Effector memory CD4-positive, alpha-beta T cell (primary cell): ENCODE measurements around the gene KSR1.

Experiments used
- DNase-seq, 3 donors: peaks; one replicate each; pipeline ENCODE4 v3.0.0-alpha.2; 2020
- H3K27ac ChIP-seq: 2 replicates; pipeline ENCODE4 v1.7.0; 2013; ENCODE audit warnings: mild to moderate bottlenecking, low read length, moderate library complexity; ENCODE audit not compliant: insufficient read depth, poor library complexity, severe bottlenecking
- H3K27me3 ChIP-seq: replicated peaks from 2 replicates; pipeline ENCODE4 v1.7.0; 2013; ENCODE audit warnings: mild to moderate bottlenecking, low read length; ENCODE audit not compliant: insufficient read depth, control insufficient read depth, poor library complexity, severe bottlenecking
- H3K36me3 ChIP-seq: 2 replicates; pipeline ENCODE4 v1.7.0; 2013; ENCODE audit warnings: mild to moderate bottlenecking, low read length, moderate library complexity; ENCODE audit not compliant: control insufficient read depth, insufficient read depth
- H3K4me1 ChIP-seq: 2 replicates; pipeline ENCODE4 v1.7.0; 2013; ENCODE audit warnings: low read length, mild to moderate bottlenecking; ENCODE audit not compliant: control insufficient read depth, insufficient read depth, poor library complexity, severe bottlenecking
- H3K4me3 ChIP-seq: 2 replicates; pipeline ENCODE4 v1.7.0; 2013; ENCODE audit warnings: low read length, low read depth, mild to moderate bottlenecking; ENCODE audit not compliant: insufficient read depth, poor library complexity, severe bottlenecking
- H3K9me3 ChIP-seq: 2 replicates; pipeline ENCODE4 v1.7.0; 2013; ENCODE audit warnings: mild to moderate bottlenecking, low read length, moderate library complexity; ENCODE audit not compliant: control insufficient read depth

The KSR1 gene

GRCh38 chr17:27547301-27547683 lies 91.0 kb downstream of the KSR1 start:
- Histone ChIP-seq H3K27me3 (no peaks in the 10 kb centered on the region), H3K9me3 (no peaks in the 10 kb centered on the region), H3K4me3 (no peak overlapping the region), H3K4me1 (peaks cover 13% of the 10 kb centered on the region), H3K27ac (no peak overlapping the region), H3K36me3 (no peaks in the 10 kb centered on the region)
- no peak for DNase-seq

DNA sequence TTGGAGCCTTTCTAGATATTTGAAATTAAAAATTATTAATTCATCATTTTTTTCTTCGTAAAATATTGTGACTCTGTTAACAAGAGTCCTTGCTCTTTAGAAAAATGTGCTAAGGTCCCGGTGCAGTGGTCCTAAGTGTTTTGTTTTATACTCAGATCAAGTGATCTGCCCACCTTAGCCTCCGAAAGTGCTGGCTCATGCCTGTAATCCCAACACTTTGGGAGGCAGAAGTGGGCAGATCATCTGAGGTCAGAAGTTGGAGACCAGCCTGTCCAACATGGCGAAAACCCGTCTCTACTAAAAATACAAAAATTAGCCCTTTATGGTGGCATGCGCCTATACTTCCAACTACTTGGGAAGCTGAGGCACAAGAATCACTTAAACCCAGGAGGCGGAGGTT lies 92.1 kb downstream of the KSR1 start:
- no peak overlapping the region for H3K4me3 ChIP-seq
- no peaks in the 10 kb centered on the region for H3K36me3 ChIP-seq
- H3K9me3 ChIP-seq = no peaks in the 10 kb centered on the region
- H3K27ac ChIP-seq = no peak overlapping the region
- no peak for DNase-seq
- H3K4me1 ChIP-seq = peaks cover 13% of the 10 kb centered on the region
- H3K27me3 ChIP-seq = no peaks in the 10 kb centered on the region

DNA sequence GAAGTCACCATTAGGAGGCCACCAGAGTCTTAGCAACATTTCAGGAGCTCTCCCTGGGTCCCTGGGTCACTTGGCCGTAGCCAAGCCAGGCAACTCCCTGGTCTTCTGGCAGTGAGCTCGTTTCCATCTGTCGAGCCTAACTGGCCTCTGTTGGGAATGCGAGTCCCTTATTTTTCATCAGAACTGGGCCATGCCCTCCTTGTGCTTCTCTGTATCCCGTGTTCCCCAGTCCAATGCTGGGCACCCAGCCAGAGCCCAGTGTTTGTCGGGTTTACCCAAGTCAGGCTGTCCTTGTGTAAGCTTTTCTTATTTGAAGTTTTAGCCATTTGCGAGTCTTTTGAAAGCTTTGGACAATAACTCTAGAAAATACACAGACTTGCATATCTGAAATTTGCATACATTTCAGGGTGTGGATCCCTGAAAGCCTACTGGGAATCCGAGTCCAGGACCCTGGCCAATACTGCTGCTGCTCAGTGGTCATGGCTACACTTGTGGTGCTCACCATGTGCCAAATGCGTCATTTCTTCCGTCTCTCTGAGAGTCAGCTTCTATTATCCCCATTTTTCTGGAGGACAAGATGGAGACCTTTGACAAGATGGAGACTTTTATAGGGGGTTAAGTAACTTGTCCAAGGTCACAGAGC lies 93.1 kb downstream of the KSR1 start:
- Histone ChIP-seq H3K4me3 (no peak overlapping the region), H3K27me3 (no peaks in the 10 kb centered on the region), H3K9me3 (no peaks in the 10 kb centered on the region), H3K4me1 (peaks cover 8% of the 10 kb centered on the region), H3K36me3 (no peaks in the 10 kb centered on the region), H3K27ac (no peak overlapping the region)
- DNase-seq = no peak

DNA sequence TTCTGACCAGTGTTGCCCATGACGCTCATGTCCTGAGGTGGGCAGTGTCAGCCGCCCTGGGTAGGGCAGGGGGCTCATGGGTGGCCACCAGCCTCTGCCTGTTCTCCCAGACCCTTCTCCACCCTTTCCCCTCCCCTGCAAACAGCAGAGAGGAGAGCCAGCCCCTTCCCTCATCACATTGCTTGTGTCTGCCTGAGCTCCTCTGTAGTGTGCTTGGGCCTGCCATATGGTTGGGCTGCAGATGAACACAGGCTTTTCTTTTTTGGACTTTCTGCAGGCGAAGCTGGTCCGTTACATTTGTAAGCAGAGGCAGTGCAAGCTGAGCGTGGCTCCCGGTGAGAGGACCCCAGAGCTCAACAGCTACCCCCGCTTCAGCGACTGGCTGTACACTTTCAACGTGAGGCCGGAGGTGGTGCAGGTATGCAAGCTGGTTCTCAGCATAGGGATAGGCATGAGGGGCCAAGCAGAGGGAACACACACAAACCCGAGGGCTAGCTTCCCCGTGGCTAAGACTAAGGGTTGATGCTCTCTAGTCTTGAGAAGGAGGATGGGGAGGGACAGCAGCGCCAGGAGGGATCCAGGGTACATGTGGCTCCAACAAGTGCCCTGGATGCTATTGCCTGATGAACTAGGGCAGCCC lies 94.2 kb downstream of the KSR1 start:
- H3K36me3 ChIP-seq = no peaks in the 10 kb centered on the region
- no peak overlapping the region for H3K27ac ChIP-seq
- no peaks in the 10 kb centered on the region for H3K4me1 ChIP-seq
- no peaks in the 10 kb centered on the region for H3K27me3 ChIP-seq
- no peak for DNase-seq
- H3K9me3 ChIP-seq = no peaks in the 10 kb centered on the region
- H3K4me3 ChIP-seq = no peak overlapping the region

DNA sequence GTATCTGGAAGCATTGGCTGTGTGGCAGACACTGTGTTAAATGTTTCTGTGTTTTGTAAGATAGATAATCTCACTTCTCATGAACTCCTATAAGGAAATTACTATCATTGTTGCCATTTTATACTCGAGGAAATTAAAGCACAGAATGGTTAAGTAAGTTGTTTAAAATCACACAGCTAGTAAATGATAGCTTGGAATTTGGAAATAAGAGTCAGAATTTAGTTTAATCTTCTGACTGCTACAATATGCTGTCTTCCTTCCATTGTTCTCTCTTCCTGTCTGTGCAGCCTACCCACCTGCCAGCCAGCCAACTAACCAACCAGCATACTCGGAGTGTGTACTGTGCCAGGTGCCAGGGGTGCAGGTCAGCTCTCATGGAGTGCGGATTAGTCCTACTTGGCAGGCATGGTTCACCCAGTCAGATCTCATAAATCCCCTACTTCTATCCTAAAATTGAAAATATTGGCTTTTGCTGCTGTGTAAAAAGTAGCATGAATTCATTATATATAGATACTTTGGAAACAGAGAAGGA lies 94.8 kb downstream of the KSR1 start:
- no peaks in the 10 kb centered on the region for H3K36me3 ChIP-seq
- H3K27ac ChIP-seq = no peak overlapping the region
- DNase-seq = no peak

DNA sequence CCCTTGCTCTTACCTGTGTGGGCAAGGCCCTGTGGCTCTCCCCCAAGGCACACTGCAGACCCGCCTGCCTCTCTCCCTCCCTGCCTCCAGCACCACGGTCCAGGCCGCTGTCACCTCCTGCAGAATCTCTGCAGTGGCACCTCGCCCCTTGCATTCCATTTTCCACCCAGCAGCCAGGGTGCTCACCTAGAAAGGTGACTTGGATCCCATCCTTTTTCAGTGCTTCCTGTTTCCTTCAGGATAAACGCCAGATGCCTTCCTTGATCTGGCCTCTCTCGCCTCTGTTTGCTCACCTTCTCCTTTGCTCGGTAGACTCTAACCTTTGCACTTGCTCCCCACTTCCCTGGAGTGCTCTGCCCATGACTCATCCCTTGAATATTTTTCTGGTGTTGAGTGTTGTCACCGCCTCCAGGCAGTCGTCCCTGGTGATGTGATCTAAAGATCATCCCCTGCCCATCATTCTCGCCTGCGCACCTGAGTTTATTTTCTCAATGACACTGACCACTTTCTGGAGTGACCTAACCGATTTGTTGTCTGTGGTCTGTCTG lies 95.5 kb downstream of the KSR1 start:
- H3K4me3 ChIP-seq = no peak overlapping the region
- H3K27ac ChIP-seq = no peak overlapping the region
- H3K9me3 ChIP-seq = no peaks in the 10 kb centered on the region
- no peak for DNase-seq
- no peaks in the 10 kb centered on the region for H3K36me3 ChIP-seq
- no peaks in the 10 kb centered on the region for H3K27me3 ChIP-seq
- H3K4me1 ChIP-seq = no peaks in the 10 kb centered on the region

More for the DNA sequence above, 94.8 kb downstream of the KSR1 start:
- Histone ChIP-seq H3K4me1 (no peaks in the 10 kb centered on the region), H3K9me3 (no peaks in the 10 kb centered on the region), H3K27me3 (no peaks in the 10 kb centered on the region), H3K4me3 (no peak overlapping the region)

DNA sequence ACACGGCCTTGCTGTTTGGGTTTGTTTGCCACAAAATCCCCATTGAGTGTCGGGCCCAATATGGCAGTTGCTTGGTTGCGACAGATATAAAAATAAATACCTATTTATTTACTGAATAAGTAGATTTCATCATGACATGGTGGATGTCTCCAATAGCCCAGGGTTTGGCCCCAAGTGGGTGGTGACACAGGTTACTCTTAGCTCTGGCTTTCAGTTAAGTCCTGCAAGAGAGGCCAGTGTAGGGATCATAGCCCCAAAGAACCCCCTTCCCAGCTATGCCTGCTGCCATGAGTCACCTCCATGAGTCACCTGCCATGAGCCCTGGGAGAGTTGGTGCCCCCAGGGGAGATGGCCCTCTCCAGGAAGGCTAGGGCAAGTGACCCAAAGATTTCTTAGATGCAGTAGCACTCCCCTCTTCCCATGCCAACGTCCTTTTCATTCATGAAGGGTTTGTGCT lies 96.1 kb downstream of the KSR1 start:
- DNase-seq = no peak
- H3K9me3 ChIP-seq = no peaks in the 10 kb centered on the region
- no peaks in the 10 kb centered on the region for H3K27me3 ChIP-seq
- H3K4me1 ChIP-seq = no peaks in the 10 kb centered on the region
- H3K36me3 ChIP-seq = no peaks in the 10 kb centered on the region
- H3K4me3 ChIP-seq = no peak overlapping the region
- H3K27ac ChIP-seq = no peak overlapping the region

- no peak for DNase-seq
- Histone ChIP-seq H3K9me3 (no peaks in the 10 kb centered on the region), H3K4me3 (no peak overlapping the region), H3K27ac (no peak overlapping the region), H3K4me1 (no peaks in the 10 kb centered on the region), H3K36me3 (no peaks in the 10 kb centered on the region), H3K27me3 (no peaks in the 10 kb centered on the region)
Measured at GRCh38 chr17:27553019-27553511, 96.8 kb downstream of the KSR1 start.

- H3K27me3 ChIP-seq = no peaks in the 10 kb centered on the region
- H3K4me3 ChIP-seq = no peak overlapping the region
- no peak overlapping the region for H3K27ac ChIP-seq
- H3K4me1 ChIP-seq = no peaks in the 10 kb centered on the region
- no peaks in the 10 kb centered on the region for H3K36me3 ChIP-seq
- DNase-seq = no peak
- H3K9me3 ChIP-seq = no peaks in the 10 kb centered on the region
Measured at GRCh38 chr17:27554152-27554551, 97.9 kb downstream of the KSR1 start.

GRCh38 chr17:27554911-27555310 lies 98.7 kb downstream of the KSR1 start:
- no peak for DNase-seq
- Histone ChIP-seq H3K4me3 (no peak overlapping the region), H3K9me3 (no peaks in the 10 kb centered on the region), H3K4me1 (no peaks in the 10 kb centered on the region), H3K27me3 (no peaks in the 10 kb centered on the region), H3K27ac (no peak overlapping the region), H3K36me3 (no peaks in the 10 kb centered on the region)
